GM23338 (cell line): ENCODE results near the gene MTMR3. TPM values are rescaled to one million over a fixed set of nuclear protein-coding genes. Genes with fewer than 3 reads are reported as not detected.
A peak's percentile ranks its signal among the peaks of the same experiment; 100 is the strongest.

ENCODE experiments used
- ATAC-seq: fragments of 200-7000 bp; cut with Tn5 transposase; 3 replicates; pipeline ENCODE4 v1.9.1; 2020
- DNase-seq: peaks from one replicate; pipeline ENCODE4 v3.0.0-alpha.2; 2015; ENCODE audit warnings: low spot score
- H2AFZ ChIP-seq: fragments of 200-600 bp; sonication (generic); 2 replicates; pipeline ENCODE4 v1.8.0; 2016; ENCODE audit warnings: antibody characterized with exemption, mild to moderate bottlenecking, moderate library complexity
- H3F3A ChIP-seq: fragments of 200-600 bp; sonication (generic); replicated peaks from 2 replicates; pipeline ENCODE4 v1.8.0; 2017; ENCODE audit warnings: antibody characterized with exemption, mixed run types, low read depth
- H3K27ac ChIP-seq: fragments of 200-600 bp; sonication (generic); 2 replicates; pipeline ENCODE4 v1.6.1; 2016; ENCODE audit warnings: low read depth
- H3K27me3 ChIP-seq: fragments of 200-600 bp; sonication (generic); 2 replicates; pipeline ENCODE4 v1.8.0; 2016; ENCODE audit warnings: mild to moderate bottlenecking, mixed run types, moderate library complexity; ENCODE audit not compliant: insufficient read depth
- H3K36me3 ChIP-seq: fragments of 200-600 bp; sonication (generic); 2 replicates; pipeline ENCODE4 v1.8.0; 2016; ENCODE audit warnings: mild to moderate bottlenecking; ENCODE audit not compliant: insufficient read depth
- H3K4me1 ChIP-seq: fragments of 200-600 bp; sonication (generic); 2 replicates; pipeline ENCODE4 v1.8.0; 2016; ENCODE audit warnings: mild to moderate bottlenecking, moderate library complexity; ENCODE audit not compliant: insufficient read depth
- H3K4me2 ChIP-seq: fragments of 200-600 bp; sonication (generic); 2 replicates; pipeline ENCODE4 v1.7.1; 2017; ENCODE audit warnings: mixed run types
- H3K4me3 ChIP-seq: fragments of 200-600 bp; sonication (generic); 2 replicates; pipeline ENCODE4 v1.6.1; 2016; ENCODE audit warnings: mixed run types
- H3K79me2 ChIP-seq: fragments of 200-600 bp; sonication (generic); replicated peaks from 2 replicates; pipeline ENCODE4 v1.8.0; 2017; ENCODE audit warnings: mild to moderate bottlenecking; ENCODE audit not compliant: insufficient read depth
- H3K9me2 ChIP-seq: fragments of 200-600 bp; sonication (generic); 2 replicates; pipeline ENCODE4 v1.8.0; 2017; ENCODE audit not compliant: insufficient read depth
- H4K20me1 ChIP-seq: fragments of 200-600 bp; sonication (generic); replicated peaks from 2 replicates; pipeline ENCODE4 v1.8.0; 2017; ENCODE audit warnings: mild to moderate bottlenecking; ENCODE audit not compliant: insufficient read depth
- H3K27ac Mint-ChIP-seq: 2 replicates; pipeline ENCODE4 v1.8.0; 2020; ENCODE audit warnings: inconsistent platforms, mild to moderate bottlenecking, moderate library complexity, mixed read lengths
- H3K27me3 Mint-ChIP-seq: 3 replicates; pipeline ENCODE4 v1.8.0; 2022; ENCODE audit warnings: low read depth, mild to moderate bottlenecking, moderate library complexity, mixed read lengths, inconsistent platforms; ENCODE audit not compliant: insufficient read depth, poor library complexity
- H3K36me3 Mint-ChIP-seq: 3 replicates; pipeline ENCODE4 v1.8.0; 2021; ENCODE audit warnings: low read depth, mild to moderate bottlenecking, inconsistent platforms, moderate library complexity, mixed read lengths
- H3K4me1 Mint-ChIP-seq: 3 replicates; pipeline ENCODE4 v1.8.0; 2020; ENCODE audit warnings: mild to moderate bottlenecking, inconsistent platforms, mixed read lengths
- H3K4me3 Mint-ChIP-seq: 3 replicates; pipeline ENCODE4 v1.8.0; 2021; ENCODE audit warnings: moderate library complexity, mild to moderate bottlenecking, inconsistent platforms, mixed read lengths
- H3K9me3 Mint-ChIP-seq: 3 replicates; pipeline ENCODE4 v1.8.0; 2020; ENCODE audit warnings: moderate library complexity, mild to moderate bottlenecking, inconsistent platforms, mixed read lengths
- CREB1 ChIP-seq: fragments of 250-450 bp; sonication (Bioruptor Pico); IDR thresholded peaks from 2 replicates; pipeline ENCODE4 v1.5.0; 2020; ENCODE audit warnings: low read depth, mild to moderate bottlenecking, moderate library complexity
- CTCF ChIP-seq, 2 experiments: fragments of 200-600 bp in 1 of 2; sonication (generic) in 1 of 2; conservative IDR thresholded peaks; 2 replicates each; pipeline versions ENCODE4 v1.5.1 to v1.6.1; 2016 to 2017; ENCODE audit warnings: antibody characterized with exemption in 2 of 2, low read depth in 2 of 2, mild to moderate bottlenecking in 2 of 2, moderate library complexity in 1 of 2
- EZH2 ChIP-seq: fragments of 200-600 bp; sonication (generic); IDR thresholded peaks from one replicate; pipeline ENCODE4 v1.8.0; 2017; ENCODE audit warnings: antibody characterized with exemption, mild to moderate bottlenecking, low read depth; ENCODE audit not compliant: unreplicated experiment
- EZH2phosphoT487 ChIP-seq: fragments of 200-600 bp; sonication (generic); IDR thresholded peaks from one replicate; pipeline ENCODE4 v1.8.1; 2018; ENCODE audit warnings: antibody characterized with exemption; ENCODE audit not compliant: unreplicated experiment
- JUNB ChIP-seq: IDR thresholded peaks from one replicate; pipeline ENCODE4 v1.6.1; 2016; ENCODE audit warnings: antibody characterized with exemption; ENCODE audit not compliant: unreplicated experiment
- NANOG ChIP-seq: IDR thresholded peaks from 2 replicates; pipeline ENCODE4 v1.6.1; 2016; ENCODE audit warnings: antibody characterized with exemption, borderline replicate concordance
- POLR2AphosphoS5 ChIP-seq: IDR thresholded peaks from 2 replicates; pipeline ENCODE4 v1.6.1; 2016; ENCODE audit warnings: antibody characterized with exemption, low read depth
- REST ChIP-seq: IDR thresholded peaks from one replicate; pipeline ENCODE4 v1.6.1; 2018; ENCODE audit warnings: antibody characterized with exemption; ENCODE audit not compliant: unreplicated experiment
- STAT1 ChIP-seq: IDR thresholded peaks from one replicate; pipeline ENCODE4 v1.6.1; 2016; ENCODE audit warnings: antibody characterized with exemption; ENCODE audit not compliant: unreplicated experiment
- ZNF114 ChIP-seq: fragments of 250-450 bp; sonication (Bioruptor Pico); IDR thresholded peaks from 2 replicates; pipeline ENCODE4 v1.5.0; 2020; ENCODE audit warnings: mild to moderate bottlenecking, moderate library complexity
- ZNF331 ChIP-seq: fragments of 250-450 bp; sonication (Bioruptor Pico); IDR thresholded peaks from 2 replicates; pipeline ENCODE4 v1.5.0; 2020; ENCODE audit warnings: low read depth, mild to moderate bottlenecking, moderate library complexity
- ZNF462 ChIP-seq: fragments of 250-450 bp; sonication (Bioruptor Pico); IDR thresholded peaks from 2 replicates; pipeline ENCODE4 v1.5.0; 2020; ENCODE audit warnings: mild to moderate bottlenecking, moderate library complexity
- polyA plus RNA-seq: library from polyadenylated mRNA; unstranded; fragments of >200 nt; fragmentation: Nextera tagmentation; extraction: Ambion mirVana; gene quantifications from 2 replicates; pipeline ENCODE4 v1.2.1, GENCODE V29; 2016
- total RNA-seq: library from RNA; depleted of rRNA; stranded (reverse); fragments of >200 nt; shearing (Covaris generic); gene quantifications from 2 replicates; pipeline ENCODE4 v1.2.3, GENCODE V29; 2014
- TF ChIP-seq, protein P1 (sequence below): IDR thresholded peaks from 2 replicates; pipeline ENCODE4 v1.6.1; 2016; ENCODE audit warnings: antibody characterized with exemption

Gene MTMR3
- total and polyA plus RNA-seq, 2 experiments from 2014 or later = 5.2 to 27.4 TPM

GRCh38 chr22:30078320-30079311, 195.6 kb downstream of the MTMR3 start:
- peaks cover 5% of the 10 kb centered on the region; the same call in 1 of the 2 replicates for H3K4me1 ChIP-seq
- peaks cover 5% of the 10 kb centered on the region; the same call in 1 of the 3 replicates for H3K9me3 Mint-ChIP-seq
- no peak overlapping the region for H3K27ac ChIP-seq
- TF ChIP-seq POLR2AphosphoS5 (no peak), CREB1 (CRISPR knock-in tag) (no peak), JUNB (no peak), REST (no peak), EZH2 (no peak), ZNF462 (CRISPR knock-in tag) (no peak), EZH2phosphoT487 (no peak), STAT1 (no peak), ZNF114 (no peak), ZNF331 (CRISPR knock-in tag) (no peak), NANOG (no peak), CTCF (conservative IDR thresholded peaks at IDR 0.05; ENCODE audit: low read depth in 2 of 2) (no peak)
- TF ChIP-seq, protein P1, sequence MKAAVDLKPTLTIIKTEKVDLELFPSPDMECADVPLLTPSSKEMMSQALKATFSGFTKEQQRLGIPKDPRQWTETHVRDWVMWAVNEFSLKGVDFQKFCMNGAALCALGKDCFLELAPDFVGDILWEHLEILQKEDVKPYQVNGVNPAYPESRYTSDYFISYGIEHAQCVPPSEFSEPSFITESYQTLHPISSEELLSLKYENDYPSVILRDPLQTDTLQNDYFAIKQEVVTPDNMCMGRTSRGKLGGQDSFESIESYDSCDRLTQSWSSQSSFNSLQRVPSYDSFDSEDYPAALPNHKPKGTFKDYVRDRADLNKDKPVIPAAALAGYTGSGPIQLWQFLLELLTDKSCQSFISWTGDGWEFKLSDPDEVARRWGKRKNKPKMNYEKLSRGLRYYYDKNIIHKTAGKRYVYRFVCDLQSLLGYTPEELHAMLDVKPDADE = no peak
- no peaks in the 10 kb centered on the region for H4K20me1 ChIP-seq
- no peaks in the 10 kb centered on the region for H3F3A ChIP-seq
- no peaks in the 10 kb centered on the region for H3K9me2 ChIP-seq
- no peaks in the 10 kb centered on the region for H3K27me3 ChIP-seq
- no peaks in the 10 kb centered on the region for H3K36me3 ChIP-seq
- H3K79me2 ChIP-seq = no peaks in the 10 kb centered on the region
- peaks cover 17% of the 10 kb centered on the region for H3K4me1 Mint-ChIP-seq
- H3K27me3 Mint-ChIP-seq = peaks cover 7% of the 10 kb centered on the region
- peak; percentile 32 for ATAC-seq
- peak overlapping the region; percentile 77; the same call in 1 of the 2 replicates for H3K4me2 ChIP-seq
- no peak overlapping the region for H3K4me3 ChIP-seq
- no peak overlapping the region for H3K27ac Mint-ChIP-seq
- no peak overlapping the region for H2AFZ ChIP-seq
- no peak overlapping the region for H3K4me3 Mint-ChIP-seq
- peak; percentile 51 for DNase-seq
- H3K36me3 Mint-ChIP-seq = peaks cover 4% of the 10 kb centered on the region; the same call in 2 of the 3 replicates
